Measurements from ENCODE around the gene ZNF80. TPM values are rescaled to one million over a fixed set of nuclear protein-coding genes. Genes with fewer than 3 reads are reported as not detected.
"Not testable (repeated sequence)": the region's sequence is repeated elsewhere in the genome, so short reads cannot be mapped to it uniquely, and the experiment has no call there.

Gene ZNF80
- total and polyA plus RNA-seq, 2 donors (not counting 3 experiments of a cell fraction or from before 2014, with no cell fraction given): not detected

GRCh38 chr3:114241262-114241661 is 3.9 kb upstream of the ZNF80 start:
- Histone ChIP-seq H3K9ac (replicated peaks; ENCODE audit: extremely low read depth, insufficient read depth, low read length) (no peak overlapping the region), H3K27ac (ENCODE audit: insufficient read depth, low read depth, low read length) (no peak overlapping the region), H3K36me3 (ENCODE audit: control insufficient read depth in 2 of 2, extremely low read depth in 1 of 2, insufficient read depth in 2 of 2, low read length in 2 of 2) (no peaks in the 10 kb centered on the region), H3K4me3 (replicated peaks in 1 of 3; ENCODE audit: insufficient read depth in 1 of 3, low read depth in 1 of 3, low read length in 3 of 3) (no peak overlapping the region), H3K4me2 (ENCODE audit: insufficient read depth, low read length) (no peak overlapping the region), H4K20me1 (replicated peaks; ENCODE audit: control insufficient read depth, extremely low read depth, insufficient read depth, low read length) (no peaks in the 10 kb centered on the region), H3K9me1 (replicated peaks; ENCODE audit: control insufficient read depth, extremely low read depth, insufficient read depth, low read length) (no peaks in the 10 kb centered on the region), H3K79me2 (ENCODE audit: control insufficient read depth, insufficient read depth, low read length) (no peaks in the 10 kb centered on the region), H3K9me3 (replicated peaks; ENCODE audit: control insufficient read depth, insufficient read depth, low read length) (no peaks in the 10 kb centered on the region), H3K4me1 (ENCODE audit: control insufficient read depth, extremely low read depth, insufficient read depth, low read length) (no peaks in the 10 kb centered on the region), H3K27me3 (ENCODE audit: control insufficient read depth in 2 of 2, insufficient read depth in 2 of 2, low read length in 2 of 2) (no peaks in the 10 kb centered on the region), H2AFZ (ENCODE audit: low read depth, low read length) (no peak overlapping the region)
- DNase-seq (ENCODE audit: low read depth, low spot score): no peak
- TF ChIP-seq GATA2 (IDR thresholded peaks at IDR 0.05; ENCODE audit: insufficient read depth, insufficient read length, low read depth, low read length) (no peak), CTCF (IDR thresholded peaks at IDR 0.05; ENCODE audit: extremely low read depth in 1 of 2, insufficient read depth in 1 of 2, low read depth in 1 of 2, low read length in 2 of 2) (no peak), EZH2 (IDR thresholded peaks at IDR 0.05; ENCODE audit: borderline replicate concordance, low read depth, low read length, severe bottlenecking) (no peak), MYC (IDR thresholded peaks at IDR 0.05; ENCODE audit: low read depth, low read length) (no peak), MAX (IDR thresholded peaks at IDR 0.05; ENCODE audit: insufficient read depth, insufficient read length) (no peak), POLR2A (IDR thresholded peaks at IDR 0.05; ENCODE audit: low read depth, low read length) (no peak), FOS (IDR thresholded peaks at IDR 0.05; ENCODE audit: borderline replicate concordance, insufficient read depth, low read length) (no peak), POLR2AphosphoS5 (IDR thresholded peaks at IDR 0.05; ENCODE audit: insufficient read depth, low read depth, low read length) (no peak), JUN (IDR thresholded peaks at IDR 0.05; ENCODE audit: borderline replicate concordance, insufficient read depth, insufficient read length, low read depth) (no peak)
- dilution Hi-C loops (cut with MboI; ENCODE audit: extremely low pct_ligation_motif_present, low sequenced_read_pairs): no loop called here
- ChIA-PET POLR2A (no interaction called here), CTCF (interaction anchor here (2.1 kb wide), 1 partner anchor 49 kb away, joined by 4 read pairs; no protein-coding TSS in a partner anchor)
- FAIRE-seq: no peak
- no TSS peak for BruUV-seq (replicated peaks)
- intact Hi-C loops (cut with micrococcal nuclease): no loop called here

GRCh38 chr3:114238146-114238785 is 888 bp upstream of the ZNF80 start:
- H3K4me1 ChIP-seq (ENCODE audit: control insufficient read depth, extremely low read depth, insufficient read depth, low read length); POLR2A ChIA-PET; H3K4me2 ChIP-seq (ENCODE audit: insufficient read depth, low read length); dilution Hi-C loops (cut with MboI; ENCODE audit: extremely low pct_ligation_motif_present, low sequenced_read_pairs); H3K27ac ChIP-seq (ENCODE audit: insufficient read depth, low read depth, low read length); FAIRE-seq; CTCF ChIA-PET; DNase-seq (ENCODE audit: low read depth, low spot score); H3K9ac ChIP-seq (replicated peaks; ENCODE audit: extremely low read depth, insufficient read depth, low read length); H3K4me3 ChIP-seq (replicated peaks in 1 of 3; ENCODE audit: insufficient read depth in 1 of 3, low read depth in 1 of 3, low read length in 3 of 3); H2AFZ ChIP-seq (ENCODE audit: low read depth, low read length); H3K9me3 ChIP-seq (replicated peaks; ENCODE audit: control insufficient read depth, insufficient read depth, low read length); BruUV-seq (replicated peaks); H4K20me1 ChIP-seq (replicated peaks; ENCODE audit: control insufficient read depth, extremely low read depth, insufficient read depth, low read length); intact Hi-C loops (cut with micrococcal nuclease); H3K9me1 ChIP-seq (replicated peaks; ENCODE audit: control insufficient read depth, extremely low read depth, insufficient read depth, low read length); H3K27me3 ChIP-seq (ENCODE audit: control insufficient read depth in 2 of 2, insufficient read depth in 2 of 2, low read length in 2 of 2); H3K36me3 ChIP-seq (ENCODE audit: control insufficient read depth in 2 of 2, extremely low read depth in 1 of 2, insufficient read depth in 2 of 2, low read length in 2 of 2); H3K79me2 ChIP-seq (ENCODE audit: control insufficient read depth, insufficient read depth, low read length): not testable (repeated sequence)

Measured in endothelial cell of umbilical vein (primary cell).